HUES64 (cell line): ENCODE results near the gene BIRC6.

Experiments used
- H3K27ac ChIP-seq: 2 replicates; pipeline ENCODE4 v1.7.0; 2013; ENCODE audit warnings: low read depth, low read length, inconsistent platforms
- H3K27me3 ChIP-seq: 2 replicates; pipeline ENCODE4 v1.6.1; 2013; ENCODE audit warnings: mild to moderate bottlenecking, low read length; ENCODE audit not compliant: insufficient read depth
- H3K36me3 ChIP-seq: 2 replicates; pipeline ENCODE4 v1.6.1; 2013; ENCODE audit warnings: mild to moderate bottlenecking, low read length; ENCODE audit not compliant: insufficient read depth
- H3K4me1 ChIP-seq: 2 replicates; pipeline ENCODE4 v1.6.1; 2013; ENCODE audit warnings: mild to moderate bottlenecking, low read length, moderate library complexity; ENCODE audit not compliant: insufficient read depth
- H3K4me3 ChIP-seq: 2 replicates; pipeline ENCODE4 v1.5.1; 2013; ENCODE audit warnings: mild to moderate bottlenecking, low read length, moderate library complexity
- H3K9ac ChIP-seq: 2 replicates; pipeline ENCODE4 v1.6.1; 2013; ENCODE audit warnings: mild to moderate bottlenecking, low read depth, low read length
- H3K9me3 ChIP-seq: 2 replicates; pipeline ENCODE4 v1.6.1; 2013; ENCODE audit warnings: low read depth, low read length; ENCODE audit not compliant: insufficient read depth
- WGBS: fragments of 150-250, 120-280 bp; methylation state at CpG from one replicate; pipeline ENCODE4 v1.1.7; 2013; ENCODE audit warnings: missing lambda C conversion rate; 5-methylcytosine and 5-hydroxymethylcytosine counted together

Gene BIRC6

DNA sequence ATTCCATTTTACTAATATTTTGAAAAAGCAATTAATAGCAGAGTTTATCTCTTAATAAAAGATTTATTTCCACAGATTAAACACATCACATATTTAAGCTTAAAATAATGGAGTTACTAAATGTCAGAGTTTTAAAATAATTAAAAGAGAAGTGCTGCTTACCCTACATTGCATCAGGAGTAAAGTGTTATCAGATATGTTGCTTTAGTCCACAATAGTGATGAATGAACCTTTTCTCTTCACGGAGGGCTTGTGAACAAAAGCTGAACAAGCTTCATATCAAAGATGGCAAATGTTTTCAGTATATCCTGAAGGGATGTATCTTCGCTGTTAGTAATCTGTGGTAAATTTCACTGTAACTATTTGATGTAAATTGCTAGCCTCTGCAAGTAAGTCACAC, 201.7 kb downstream of the BIRC6 start:
- 98% methylated on average over 2 of the region's 2 CpGs for WGBS
- no peak overlapping the region for H3K27ac ChIP-seq
- H3K9ac ChIP-seq: no peak overlapping the region
- no peaks in the 10 kb centered on the region for H3K4me1 ChIP-seq
- H3K36me3 ChIP-seq: peaks cover 36% of the 10 kb centered on the region
- H3K4me3 ChIP-seq: no peak overlapping the region
- no peaks in the 10 kb centered on the region for H3K27me3 ChIP-seq
- H3K9me3 ChIP-seq: no peaks in the 10 kb centered on the region

DNA sequence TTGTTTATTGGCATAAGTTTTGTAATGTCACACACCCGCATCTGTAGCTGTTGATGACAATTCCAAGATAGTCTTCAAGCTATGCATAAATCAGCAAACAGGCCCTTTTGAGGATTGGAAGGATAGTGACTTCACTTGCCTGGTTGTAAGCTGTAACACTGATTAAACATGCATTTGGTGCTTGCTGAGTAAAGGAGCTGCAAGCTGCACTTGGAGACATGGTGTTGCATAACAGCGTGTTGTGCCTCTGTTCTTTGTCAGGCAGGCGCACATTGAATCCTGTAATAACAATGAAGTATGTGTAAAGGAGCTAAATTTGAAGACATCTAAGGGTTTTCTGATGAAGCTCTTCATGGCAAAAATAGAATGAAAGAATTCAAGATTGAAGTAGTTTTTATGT, 202.3 kb downstream of the BIRC6 start:
- peaks cover 31% of the 10 kb centered on the region for H3K36me3 ChIP-seq
- WGBS: 96% methylated on average over 3 of the region's 3 CpGs

DNA sequence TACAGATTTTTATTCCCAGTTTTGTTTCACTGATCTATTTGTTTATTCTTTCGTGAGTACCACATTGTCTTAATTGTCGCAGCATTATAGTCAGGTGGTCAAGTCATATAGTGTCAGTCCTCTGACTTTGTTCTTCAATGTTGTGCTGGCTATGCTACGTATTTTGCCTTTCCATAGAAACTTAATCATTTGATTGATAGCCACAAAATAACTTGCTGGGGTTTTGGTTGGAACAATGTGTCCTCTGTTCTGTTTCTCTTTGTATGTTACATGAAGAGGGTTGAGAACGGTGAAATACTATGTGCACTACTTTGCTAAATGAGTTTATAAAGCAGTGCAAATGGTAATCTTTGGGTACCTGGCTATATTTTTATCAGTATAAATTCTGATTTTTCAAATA, 206.1 kb downstream of the BIRC6 start:
- H3K4me3 ChIP-seq: no peak overlapping the region

More for the DNA sequence above, 202.3 kb downstream of the BIRC6 start:
- H3K9ac ChIP-seq: no peak overlapping the region
- no peaks in the 10 kb centered on the region for H3K27me3 ChIP-seq
- H3K4me3 ChIP-seq: no peak overlapping the region
- no peak overlapping the region for H3K27ac ChIP-seq
- no peaks in the 10 kb centered on the region for H3K4me1 ChIP-seq
- H3K9me3 ChIP-seq: no peaks in the 10 kb centered on the region

DNA sequence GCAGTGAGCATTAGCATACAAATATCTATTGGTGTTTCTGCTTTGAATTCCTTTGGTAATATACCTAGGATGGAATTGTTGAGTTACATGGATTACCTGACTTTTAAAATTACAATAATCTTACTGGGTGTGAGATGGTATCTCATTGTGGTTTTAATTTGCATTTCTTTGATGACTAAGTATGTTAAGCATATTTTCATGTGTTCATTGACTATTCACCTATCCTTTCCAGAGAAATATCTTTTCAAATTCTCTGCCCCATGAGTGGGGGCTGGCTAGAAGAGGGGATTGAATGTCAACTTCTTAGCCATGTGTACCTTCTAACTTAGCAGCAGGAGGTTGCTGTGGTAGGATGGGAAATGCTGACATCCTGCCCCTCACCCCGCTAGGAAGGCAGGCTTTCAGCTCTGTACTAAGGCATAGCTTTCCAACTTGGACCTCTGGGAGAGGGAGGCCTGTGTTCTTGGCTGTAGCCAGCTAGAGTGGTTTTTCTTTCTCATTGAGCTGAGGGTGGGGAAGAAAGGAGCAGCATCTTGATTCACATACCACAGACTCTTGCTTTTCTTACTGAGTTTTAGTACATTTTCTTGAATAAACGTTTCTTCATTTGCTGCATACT, 207.7 kb downstream of the BIRC6 start:
- WGBS: 57% methylated on average over 2 of the region's 2 CpGs

More for the DNA sequence above, 206.1 kb downstream of the BIRC6 start:
- H3K36me3 ChIP-seq: peaks cover 40% of the 10 kb centered on the region
- peaks cover 7% of the 10 kb centered on the region; the same call in 1 of the 2 replicates for H3K9me3 ChIP-seq
- WGBS: 95% methylated on average over 4 of the region's 4 CpGs
- no peak overlapping the region for H3K9ac ChIP-seq
- no peak overlapping the region for H3K27ac ChIP-seq
- H3K4me1 ChIP-seq: peaks cover 7% of the 10 kb centered on the region; the same call in 1 of the 2 replicates
- no peaks in the 10 kb centered on the region for H3K27me3 ChIP-seq

DNA sequence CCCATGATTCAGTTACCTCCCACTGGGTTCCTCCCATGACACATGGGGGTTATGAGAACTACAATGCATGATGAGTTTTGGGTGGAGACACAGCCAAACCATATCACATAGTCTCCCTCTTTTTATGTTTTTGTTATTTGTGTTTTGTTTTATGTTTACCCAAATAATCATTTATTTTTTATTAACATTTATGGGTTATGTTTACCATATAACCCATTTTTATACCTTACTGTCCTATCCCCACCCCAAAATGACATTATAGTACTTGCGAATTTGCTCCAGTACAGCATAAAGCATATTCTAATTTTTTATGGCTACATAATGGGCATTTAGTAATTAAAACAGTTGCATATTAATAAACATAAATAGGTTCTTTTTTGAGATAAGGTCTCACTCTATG, 209.1 kb downstream of the BIRC6 start:
- Histone ChIP-seq H3K9ac (no peak overlapping the region), H3K27ac (no peak overlapping the region), H3K36me3 (peaks cover 28% of the 10 kb centered on the region), H3K9me3 (peaks cover 7% of the 10 kb centered on the region; the same call in 1 of the 2 replicates), H3K4me1 (peaks cover 7% of the 10 kb centered on the region; the same call in 1 of the 2 replicates), H3K27me3 (no peaks in the 10 kb centered on the region), H3K4me3 (no peak overlapping the region)
- no CpG with 5 or more reads among the region's 1 CpG for WGBS

More for the DNA sequence above, 207.7 kb downstream of the BIRC6 start:
- Histone ChIP-seq H3K9ac (no peak overlapping the region), H3K9me3 (peaks cover 7% of the 10 kb centered on the region; the same call in 1 of the 2 replicates), H3K4me3 (no peak overlapping the region), H3K4me1 (peaks cover 7% of the 10 kb centered on the region; the same call in 1 of the 2 replicates), H3K36me3 (peaks cover 33% of the 10 kb centered on the region), H3K27ac (peak overlapping the region; percentile 54; the same call in 1 of the 2 replicates), H3K27me3 (no peaks in the 10 kb centered on the region)

DNA sequence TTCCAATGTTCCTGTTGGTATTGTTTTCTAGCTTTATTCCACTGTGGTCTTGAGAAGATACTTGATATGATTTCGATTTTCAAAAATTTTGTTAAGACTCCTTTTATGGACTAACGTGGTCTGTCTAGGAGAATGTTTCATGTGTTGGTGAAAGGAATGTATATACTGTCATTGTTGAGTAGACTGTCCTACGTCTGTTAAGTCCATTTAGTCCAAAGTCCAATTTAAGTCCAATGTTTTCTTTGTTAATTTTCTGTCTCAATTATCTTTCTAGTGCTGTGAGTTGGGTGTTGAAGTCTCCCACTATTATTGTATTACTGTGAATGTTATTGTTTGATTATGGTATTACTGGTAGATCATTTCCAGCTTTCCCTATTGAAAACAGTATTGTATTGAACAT, 215.2 kb downstream of the BIRC6 start:
- H3K4me1 ChIP-seq: no peaks in the 10 kb centered on the region
- no peaks in the 10 kb centered on the region for H3K27me3 ChIP-seq
- no peak overlapping the region for H3K4me3 ChIP-seq
- no peaks in the 10 kb centered on the region for H3K9me3 ChIP-seq
- H3K36me3 ChIP-seq: peaks cover 31% of the 10 kb centered on the region
- WGBS: 96% methylated on average over 3 of the region's 3 CpGs
- no peak overlapping the region for H3K27ac ChIP-seq
- no peak overlapping the region for H3K9ac ChIP-seq

DNA sequence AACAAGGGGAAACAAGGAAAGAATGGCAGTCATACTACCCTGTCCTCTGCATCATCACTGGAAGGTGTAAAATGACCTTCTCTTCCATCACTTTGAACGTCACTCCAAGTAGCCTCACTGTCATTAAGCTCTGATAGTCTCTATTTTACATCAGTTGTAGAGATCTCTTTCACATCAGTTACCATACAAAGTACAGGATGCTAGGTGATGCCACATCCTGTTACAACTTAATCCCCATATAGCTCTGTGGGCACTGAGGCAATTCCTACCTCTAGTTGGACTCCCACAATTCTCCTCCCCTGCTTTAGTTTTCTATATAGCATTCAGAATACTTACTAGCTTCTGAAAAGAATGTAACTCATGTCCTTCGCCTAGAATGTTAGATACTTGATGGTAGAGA, 215.9 kb downstream of the BIRC6 start:
- Histone ChIP-seq H3K36me3 (peaks cover 28% of the 10 kb centered on the region), H3K4me1 (no peaks in the 10 kb centered on the region), H3K9me3 (no peaks in the 10 kb centered on the region), H3K27me3 (no peaks in the 10 kb centered on the region), H3K4me3 (no peak overlapping the region), H3K9ac (no peak overlapping the region), H3K27ac (no peak overlapping the region)
- WGBS: 95% methylated on average over 2 of the region's 2 CpGs

DNA sequence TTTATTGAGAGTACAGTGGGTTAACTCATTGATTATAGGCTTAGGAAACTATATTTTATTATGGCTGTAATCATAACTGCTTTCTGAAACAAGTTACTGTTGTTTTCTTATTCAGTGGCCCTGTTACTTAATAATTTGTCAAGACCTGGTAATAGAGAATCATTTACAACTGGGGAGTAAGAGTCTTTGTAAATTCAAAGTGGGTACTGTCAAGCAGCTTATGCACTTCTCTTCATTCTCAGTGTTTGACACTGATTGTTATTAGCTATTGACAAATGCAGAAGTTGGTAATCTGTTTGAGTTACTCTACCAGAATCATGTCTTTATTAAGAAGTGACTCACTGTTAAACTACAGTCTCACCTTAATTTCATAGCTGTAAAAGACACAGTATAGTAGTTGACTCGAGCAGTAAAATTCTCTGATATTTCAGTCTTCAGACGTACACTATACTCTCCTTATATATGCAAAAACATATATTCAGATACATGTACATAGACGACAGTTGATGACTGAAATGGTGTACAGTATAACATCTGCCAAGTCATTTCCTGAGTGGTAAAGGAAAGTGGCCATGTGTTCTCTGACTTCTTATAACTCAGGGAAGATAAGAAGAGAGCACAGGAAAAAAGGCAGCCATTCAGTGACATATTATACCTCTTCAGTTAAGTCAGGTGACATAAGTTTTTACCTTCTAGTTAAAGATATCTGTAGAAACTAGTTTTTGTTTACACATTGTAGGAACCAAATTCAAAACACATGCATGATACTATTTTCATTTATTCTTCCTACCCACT, 235.0 kb downstream of the BIRC6 start:
- H3K9ac ChIP-seq: no peak overlapping the region
- no peaks in the 10 kb centered on the region for H3K27me3 ChIP-seq
- no peak overlapping the region for H3K4me3 ChIP-seq
- 84% methylated on average over 3 of the region's 3 CpGs for WGBS
- peaks cover 25% of the 10 kb centered on the region for H3K36me3 ChIP-seq
- H3K9me3 ChIP-seq: no peaks in the 10 kb centered on the region
- no peak overlapping the region for H3K27ac ChIP-seq
- no peaks in the 10 kb centered on the region for H3K4me1 ChIP-seq

DNA sequence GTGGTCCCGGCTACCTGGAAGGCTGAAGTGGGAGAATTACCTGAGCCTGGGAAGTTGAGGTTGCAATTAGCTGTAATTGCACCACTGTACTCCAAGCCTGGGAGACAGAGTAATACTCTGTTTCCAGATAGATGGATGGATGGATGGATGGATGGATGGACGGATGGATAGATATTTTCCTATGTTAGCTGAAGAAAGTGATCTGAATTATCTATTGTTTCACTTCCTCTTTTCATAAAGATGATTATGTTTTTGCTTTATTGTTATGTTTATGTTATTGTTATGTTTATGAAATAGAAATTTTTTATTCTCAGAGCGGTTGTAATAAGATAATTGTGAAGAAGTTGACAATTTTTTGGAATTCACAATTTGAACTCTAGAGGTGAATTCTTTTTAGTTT, 237.8 kb downstream of the BIRC6 start:
- Histone ChIP-seq H3K27ac (no peak overlapping the region), H3K4me1 (no peaks in the 10 kb centered on the region), H3K9me3 (no peaks in the 10 kb centered on the region), H3K9ac (no peak overlapping the region), H3K27me3 (no peaks in the 10 kb centered on the region), H3K4me3 (no peak overlapping the region), H3K36me3 (peaks cover 47% of the 10 kb centered on the region)
- WGBS: 88% methylated on average over 3 of the region's 3 CpGs

DNA sequence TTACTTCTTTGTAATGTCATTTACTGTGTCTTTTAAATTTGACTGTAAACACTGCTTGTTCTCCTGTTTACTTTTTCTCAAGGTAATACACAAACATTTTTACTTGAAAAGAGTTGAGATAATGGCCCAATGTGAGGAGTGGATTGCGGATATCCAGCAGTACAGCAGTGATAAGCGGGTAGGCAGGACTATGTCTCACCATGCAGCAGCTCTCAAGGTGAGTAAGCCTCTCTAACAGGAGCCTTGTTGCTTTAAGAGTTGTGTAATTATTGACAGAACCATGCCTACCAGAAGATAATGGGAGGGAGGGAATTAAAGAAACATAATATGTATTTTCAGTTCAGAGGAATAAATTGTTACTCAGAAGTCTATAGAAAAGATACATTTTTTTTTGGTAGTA, 254.5 kb downstream of the BIRC6 start:
- H3K36me3 ChIP-seq: peaks cover 75% of the 10 kb centered on the region
- no peaks in the 10 kb centered on the region for H3K27me3 ChIP-seq
- WGBS: 97% methylated on average over 2 of the region's 2 CpGs
- H3K27ac ChIP-seq: no peak overlapping the region
- H3K4me3 ChIP-seq: no peak overlapping the region
- H3K4me1 ChIP-seq: no peaks in the 10 kb centered on the region
- H3K9me3 ChIP-seq: no peaks in the 10 kb centered on the region
- no peak overlapping the region for H3K9ac ChIP-seq

DNA sequence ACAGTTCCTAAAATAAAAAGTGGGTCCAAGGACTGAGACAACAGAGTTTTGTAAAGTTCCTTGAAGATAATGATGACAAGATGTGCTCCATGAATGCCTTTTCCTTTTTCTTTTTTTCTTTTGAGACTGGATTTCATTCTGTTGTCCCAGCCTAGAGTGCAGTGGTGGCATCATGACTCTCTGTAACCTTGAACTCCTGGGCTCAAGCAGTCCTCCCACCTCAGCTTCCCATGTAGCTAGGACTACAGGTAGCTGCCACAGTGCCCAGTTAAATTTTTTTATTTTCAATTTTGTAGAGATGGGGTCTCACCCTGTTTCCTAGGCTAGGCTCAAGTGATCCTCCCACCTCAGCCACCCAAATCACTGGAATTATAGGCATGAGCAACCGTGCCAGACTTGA, 254.9 kb downstream of the BIRC6 start:
- no peak overlapping the region for H3K4me3 ChIP-seq
- no peaks in the 10 kb centered on the region for H3K27me3 ChIP-seq
- no peak overlapping the region for H3K27ac ChIP-seq
- no peak overlapping the region for H3K9ac ChIP-seq
- H3K9me3 ChIP-seq: no peaks in the 10 kb centered on the region
- no peaks in the 10 kb centered on the region for H3K4me1 ChIP-seq
- peaks cover 79% of the 10 kb centered on the region for H3K36me3 ChIP-seq
- 95% methylated on average over 1 of the region's 1 CpG for WGBS
